ENCODE data around the gene ITGA7.

Gene ITGA7, protein sequence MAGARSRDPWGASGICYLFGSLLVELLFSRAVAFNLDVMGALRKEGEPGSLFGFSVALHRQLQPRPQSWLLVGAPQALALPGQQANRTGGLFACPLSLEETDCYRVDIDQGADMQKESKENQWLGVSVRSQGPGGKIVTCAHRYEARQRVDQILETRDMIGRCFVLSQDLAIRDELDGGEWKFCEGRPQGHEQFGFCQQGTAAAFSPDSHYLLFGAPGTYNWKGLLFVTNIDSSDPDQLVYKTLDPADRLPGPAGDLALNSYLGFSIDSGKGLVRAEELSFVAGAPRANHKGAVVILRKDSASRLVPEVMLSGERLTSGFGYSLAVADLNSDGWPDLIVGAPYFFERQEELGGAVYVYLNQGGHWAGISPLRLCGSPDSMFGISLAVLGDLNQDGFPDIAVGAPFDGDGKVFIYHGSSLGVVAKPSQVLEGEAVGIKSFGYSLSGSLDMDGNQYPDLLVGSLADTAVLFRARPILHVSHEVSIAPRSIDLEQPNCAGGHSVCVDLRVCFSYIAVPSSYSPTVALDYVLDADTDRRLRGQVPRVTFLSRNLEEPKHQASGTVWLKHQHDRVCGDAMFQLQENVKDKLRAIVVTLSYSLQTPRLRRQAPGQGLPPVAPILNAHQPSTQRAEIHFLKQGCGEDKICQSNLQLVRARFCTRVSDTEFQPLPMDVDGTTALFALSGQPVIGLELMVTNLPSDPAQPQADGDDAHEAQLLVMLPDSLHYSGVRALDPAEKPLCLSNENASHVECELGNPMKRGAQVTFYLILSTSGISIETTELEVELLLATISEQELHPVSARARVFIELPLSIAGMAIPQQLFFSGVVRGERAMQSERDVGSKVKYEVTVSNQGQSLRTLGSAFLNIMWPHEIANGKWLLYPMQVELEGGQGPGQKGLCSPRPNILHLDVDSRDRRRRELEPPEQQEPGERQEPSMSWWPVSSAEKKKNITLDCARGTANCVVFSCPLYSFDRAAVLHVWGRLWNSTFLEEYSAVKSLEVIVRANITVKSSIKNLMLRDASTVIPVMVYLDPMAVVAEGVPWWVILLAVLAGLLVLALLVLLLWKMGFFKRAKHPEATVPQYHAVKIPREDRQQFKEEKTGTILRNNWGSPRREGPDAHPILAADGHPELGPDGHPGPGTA

DNA sequence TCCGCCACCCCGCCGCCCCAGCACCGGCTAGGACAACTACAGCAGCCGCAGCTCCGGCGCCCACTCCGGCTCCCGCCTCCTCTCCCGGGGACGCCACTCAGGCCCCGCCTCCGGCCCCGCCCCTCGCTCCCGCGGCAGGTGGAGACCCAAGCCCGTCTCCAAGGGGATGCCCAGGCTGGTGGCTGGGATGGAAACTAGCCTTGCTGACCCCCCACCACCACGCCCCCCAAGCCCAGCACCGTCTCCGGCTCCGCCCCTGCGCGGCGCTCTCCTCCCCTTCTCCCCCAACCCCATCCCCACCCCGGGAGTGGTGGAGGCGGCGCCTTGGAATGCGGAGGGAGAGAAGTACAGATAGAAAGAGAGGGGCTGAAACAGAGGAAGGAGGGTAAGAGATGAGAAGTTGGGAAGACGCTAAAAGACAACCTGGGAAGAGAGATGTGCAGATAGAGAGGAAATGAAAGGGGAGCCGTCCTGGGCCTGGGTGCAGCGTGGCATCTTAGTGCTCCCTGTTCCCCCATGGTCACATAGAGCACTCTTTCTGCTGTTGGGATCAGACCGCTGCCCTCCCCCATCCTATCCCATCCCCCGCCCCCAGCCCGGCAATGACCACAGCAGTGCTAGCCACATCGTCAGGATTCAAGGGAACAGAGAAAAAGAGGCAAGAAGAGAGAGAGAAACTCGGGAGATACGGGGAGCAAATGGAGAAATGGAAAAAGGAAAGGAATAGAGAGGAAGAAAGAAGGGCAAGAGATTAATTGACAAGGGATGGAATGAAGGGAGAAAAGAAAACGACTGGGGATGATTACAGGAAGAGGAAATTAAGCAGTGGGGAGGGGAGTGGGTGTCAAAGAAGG is at the start of gene ITGA7:
ITGA7 (minus strand) TSS at position 64 of the 854 bp plus-strand sequence. CDS start 222 bp downstream, outside the sequence.
- DNase-seq (ENCODE audit: low spot score), result peak; percentile 84

DNA sequence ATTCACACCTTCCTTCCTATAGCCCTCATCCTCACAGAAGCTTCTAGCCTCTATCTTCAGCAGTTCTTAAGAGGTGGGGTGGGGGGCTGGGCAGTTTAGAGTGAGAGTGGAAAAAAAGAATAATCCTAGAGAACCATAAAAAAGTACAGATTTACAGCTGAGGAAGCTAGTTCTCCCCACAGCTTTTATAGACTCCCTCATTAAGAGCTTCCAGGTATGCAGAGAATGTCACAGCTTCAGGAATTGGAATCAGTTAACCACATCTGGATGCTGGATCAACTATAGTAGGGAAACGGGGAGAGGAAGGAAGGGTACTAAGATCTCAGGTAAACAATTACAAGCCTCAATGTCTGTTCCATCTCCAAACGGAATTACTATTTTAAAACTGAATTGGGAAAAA is 47.5 kb upstream of the ITGA7 start:
- DNase-seq (ENCODE audit: low spot score), result no peak

DNA sequence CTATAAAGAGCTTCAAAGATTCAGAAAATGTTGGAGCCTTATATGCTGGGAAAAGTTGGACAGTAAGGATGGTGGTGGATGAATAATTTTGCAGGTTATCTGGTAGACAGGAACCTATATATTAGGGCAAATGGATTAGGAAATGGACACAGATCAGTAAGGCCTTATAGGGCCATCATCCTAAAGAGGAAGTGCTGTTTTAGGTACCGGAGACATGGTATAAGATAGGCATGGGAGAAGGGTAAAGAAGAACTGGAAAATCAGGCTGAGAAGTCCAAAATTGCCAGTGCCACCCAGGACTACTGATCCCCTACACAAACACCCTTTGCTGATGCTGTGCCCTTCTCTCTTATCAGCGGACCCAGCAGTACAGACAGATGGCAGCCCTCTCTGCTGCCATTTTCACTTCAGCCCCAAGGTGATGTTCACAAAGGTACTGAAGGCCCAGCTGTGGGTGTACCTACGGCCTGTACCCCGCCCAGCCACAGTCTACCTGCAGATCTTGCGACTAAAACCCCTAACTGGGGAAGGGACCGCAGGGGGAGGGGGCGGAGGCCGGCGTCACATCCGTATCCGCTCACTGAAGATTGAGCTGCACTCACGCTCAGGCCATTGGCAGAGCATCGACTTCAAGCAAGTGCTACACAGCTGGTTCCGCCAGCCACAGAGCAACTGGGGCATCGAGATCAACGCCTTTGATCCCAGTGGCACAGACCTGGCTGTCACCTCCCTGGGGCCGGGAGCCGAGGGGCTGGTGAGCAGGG is 40.7 kb upstream of the ITGA7 start:
- DNase-seq (ENCODE audit: low spot score), result no peak

DNA sequence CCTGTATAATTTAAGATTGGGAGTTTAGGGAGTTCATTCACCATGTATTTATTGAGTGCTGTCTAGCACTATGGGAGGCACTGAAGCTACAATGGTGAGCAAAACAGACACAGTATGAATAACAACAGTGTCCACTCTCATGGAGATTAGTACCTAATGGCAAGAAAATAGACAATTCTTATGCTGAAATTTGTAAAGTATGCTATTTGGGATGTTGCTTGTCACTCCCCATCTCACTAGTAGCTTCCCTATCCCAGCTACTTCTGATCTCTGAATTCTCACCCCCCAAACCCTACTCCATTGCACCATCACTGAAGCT is 39.2 kb upstream of the ITGA7 start:
- no peak for DNase-seq (ENCODE audit: low spot score)

DNA sequence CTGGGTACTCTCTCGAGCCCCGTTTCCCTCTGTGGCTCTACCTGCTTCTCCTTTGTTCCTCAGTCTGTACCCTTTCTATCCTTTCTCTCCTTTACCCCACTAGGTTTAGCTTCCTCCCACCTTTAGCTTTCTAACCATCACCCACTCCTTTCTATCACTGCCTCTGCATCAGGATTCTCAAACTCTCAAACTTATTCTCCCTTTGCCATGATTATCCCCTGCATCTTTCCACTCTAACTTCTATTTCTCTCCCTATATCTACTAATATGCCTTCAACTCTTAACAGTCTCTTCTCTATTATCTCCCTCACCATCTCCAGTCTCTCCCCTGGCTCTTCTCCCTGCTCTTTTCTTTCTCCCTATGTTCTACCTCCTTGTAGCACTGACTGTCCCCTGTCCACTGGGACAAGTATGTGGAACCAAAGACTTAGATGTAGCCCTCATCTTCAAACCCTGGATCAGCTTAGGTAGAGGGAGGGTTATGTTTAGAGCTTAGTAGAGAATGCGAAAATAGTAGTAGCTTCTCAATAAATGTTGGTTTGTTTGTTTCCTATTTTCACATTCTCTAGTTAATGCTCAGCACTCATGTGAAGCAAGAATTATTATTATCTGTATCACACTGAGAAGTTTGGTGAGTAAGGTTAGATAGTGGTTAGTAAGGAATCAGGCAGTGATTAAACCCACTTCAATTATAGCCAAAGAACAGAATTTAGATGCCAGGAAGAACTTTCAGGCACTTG is 38.6 kb upstream of the ITGA7 start:
- DNase-seq (ENCODE audit: low spot score), result no peak

DNA sequence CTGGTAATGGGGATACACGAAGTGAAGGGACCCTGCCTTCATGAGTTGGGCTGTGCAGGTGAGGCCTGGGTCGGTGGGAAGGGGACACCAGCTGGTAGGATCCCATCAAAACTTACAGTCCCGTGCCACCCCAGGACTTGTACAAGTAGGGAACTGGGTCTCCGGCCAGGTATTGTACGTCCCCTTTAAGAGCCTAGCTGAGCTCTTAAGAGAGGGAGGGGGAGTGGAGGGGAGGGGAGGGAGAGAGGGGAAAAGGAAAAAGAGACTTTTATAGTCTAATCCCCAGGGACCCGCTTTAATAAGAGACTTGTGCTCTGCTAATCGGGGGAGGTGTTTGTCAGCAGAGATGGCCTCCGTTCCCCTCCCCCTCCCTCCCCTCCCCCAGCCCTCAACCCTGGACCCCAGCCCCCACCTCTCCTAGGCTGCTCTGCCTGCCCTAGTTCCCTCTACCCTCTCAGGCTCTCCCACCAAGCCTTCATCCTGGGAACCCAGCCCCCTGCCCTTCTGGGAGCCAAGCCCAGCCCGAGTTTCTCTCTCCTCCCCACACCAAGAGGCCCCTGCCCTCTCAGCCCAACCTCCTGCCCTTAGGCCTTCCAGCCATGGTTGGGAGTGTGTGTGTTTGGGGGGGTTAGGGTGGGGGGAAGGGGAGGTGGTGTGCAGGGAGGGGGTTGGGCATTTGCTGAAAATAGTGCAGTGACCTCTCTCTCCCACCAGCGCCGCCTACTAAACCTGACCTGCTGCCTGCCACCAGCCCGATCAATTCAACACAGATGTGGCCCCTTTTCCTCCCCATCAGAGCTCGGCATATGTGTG is 37.9 kb upstream of the ITGA7 start:
- no peak for DNase-seq (ENCODE audit: low spot score)

DNA sequence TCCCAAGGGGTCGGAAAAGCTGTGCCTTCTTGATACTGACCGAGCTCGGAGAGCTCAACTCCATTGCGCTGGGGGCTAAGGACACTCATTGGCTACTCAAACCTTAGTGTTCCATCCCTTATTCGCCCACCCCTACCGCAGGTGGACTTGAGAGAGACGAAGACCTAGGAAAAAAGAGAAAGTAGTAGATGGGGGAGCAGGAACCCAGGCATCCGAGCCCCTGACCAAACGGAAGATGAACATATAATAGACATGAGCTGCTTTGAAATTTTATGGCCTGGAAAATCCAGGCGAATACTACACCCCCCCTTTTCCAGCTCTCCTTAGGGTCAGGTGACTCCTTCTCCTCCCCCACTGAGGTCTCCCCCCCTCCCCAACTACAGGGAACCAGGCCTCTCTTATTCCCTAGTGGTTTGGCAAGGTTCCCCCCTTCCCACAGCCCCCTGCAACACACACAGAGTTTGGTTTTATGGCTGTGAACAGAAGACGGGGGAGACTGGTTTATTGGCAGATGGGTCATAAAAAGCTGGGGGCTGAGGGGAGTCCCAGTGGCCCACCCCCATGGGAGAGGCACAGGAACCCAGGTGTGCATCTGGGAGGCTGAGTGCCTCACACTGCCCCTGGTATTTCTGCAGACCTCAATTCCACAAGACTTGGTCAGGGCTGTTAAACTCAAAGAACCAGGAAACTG is 36.8 kb upstream of the ITGA7 start:
- no peak for DNase-seq (ENCODE audit: low spot score)

DNA sequence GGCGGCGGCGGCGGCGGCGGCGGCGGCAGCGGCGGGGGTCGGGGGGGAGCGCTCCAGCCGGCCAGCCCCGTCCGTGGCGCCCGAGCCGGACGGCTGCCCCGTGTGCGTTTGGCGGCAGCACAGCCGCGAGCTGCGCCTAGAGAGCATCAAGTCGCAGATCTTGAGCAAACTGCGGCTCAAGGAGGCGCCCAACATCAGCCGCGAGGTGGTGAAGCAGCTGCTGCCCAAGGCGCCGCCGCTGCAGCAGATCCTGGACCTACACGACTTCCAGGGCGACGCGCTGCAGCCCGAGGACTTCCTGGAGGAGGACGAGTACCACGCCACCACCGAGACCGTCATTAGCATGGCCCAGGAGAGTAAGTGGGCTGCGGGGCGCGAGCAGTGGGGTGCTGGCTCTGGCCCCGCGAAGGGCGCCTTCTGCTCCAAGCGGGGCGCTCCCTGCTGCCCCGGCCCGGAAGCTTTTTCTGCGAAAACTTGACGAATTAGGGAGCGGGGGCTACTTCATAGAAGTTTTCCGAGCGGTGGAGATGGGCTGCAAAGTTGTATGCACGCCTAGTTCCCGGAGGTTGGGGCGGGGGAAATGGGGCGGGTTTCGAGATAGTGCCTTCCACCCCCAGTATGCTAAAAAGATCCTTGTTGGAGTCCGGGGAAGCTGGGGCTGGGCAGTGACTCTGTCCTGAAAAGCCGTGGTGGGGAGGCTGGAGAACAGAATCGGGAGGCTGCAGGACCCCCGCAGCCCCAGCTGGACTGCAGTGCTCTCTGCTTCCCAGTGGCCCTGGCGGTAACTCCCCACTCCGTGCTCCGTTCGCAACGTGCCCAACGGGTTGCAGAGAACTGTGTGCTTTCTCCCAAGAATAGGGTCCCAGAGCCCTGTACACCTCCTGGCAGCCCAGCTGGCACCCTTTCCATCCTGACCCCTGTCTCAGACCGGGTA is 36.0 kb upstream of the ITGA7 start:
- DNase-seq (ENCODE audit: low spot score), result peak; percentile 56

DNA sequence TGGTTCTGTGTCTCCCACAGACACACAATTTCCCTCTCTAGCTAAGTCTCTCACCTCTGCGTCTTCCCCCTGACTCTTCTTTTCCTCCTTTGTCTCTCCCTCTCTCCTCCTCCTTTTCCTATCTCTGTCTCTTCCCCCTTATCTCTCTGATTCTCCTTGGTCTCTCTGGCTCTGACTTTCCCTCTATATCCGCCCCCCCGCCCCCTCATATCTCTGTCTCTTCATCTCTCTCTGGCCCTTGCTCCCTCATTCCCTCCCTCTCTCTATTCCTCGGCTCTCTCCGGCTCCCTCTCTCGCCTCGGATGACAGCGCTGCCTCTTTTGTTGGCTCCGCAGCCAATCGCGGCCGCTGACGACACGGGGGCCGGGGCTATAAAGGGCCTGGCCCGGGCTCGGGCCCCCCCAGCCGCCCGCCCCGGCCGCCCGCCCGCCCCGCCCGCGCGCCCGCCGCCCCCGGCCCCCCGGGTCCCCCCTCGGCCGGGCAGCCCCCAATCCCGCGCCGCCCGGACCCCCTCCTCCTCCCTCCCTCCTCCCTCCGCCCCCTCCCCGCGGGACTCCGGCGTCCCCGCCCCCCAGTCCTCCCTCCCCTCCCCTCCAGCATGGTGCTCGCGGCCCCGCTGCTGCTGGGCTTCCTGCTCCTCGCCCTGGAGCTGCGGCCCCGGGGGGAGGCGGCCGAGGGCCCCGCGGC is 35.2 kb upstream of the ITGA7 start, which contains the start of gene GDF11:
GDF11 (plus strand) TSS at position 404 of the 687 bp plus-strand sequence; CDS start at position 599, 195 bp downstream.
- DNase-seq (ENCODE audit: low spot score), result peak; percentile 93

DNA sequence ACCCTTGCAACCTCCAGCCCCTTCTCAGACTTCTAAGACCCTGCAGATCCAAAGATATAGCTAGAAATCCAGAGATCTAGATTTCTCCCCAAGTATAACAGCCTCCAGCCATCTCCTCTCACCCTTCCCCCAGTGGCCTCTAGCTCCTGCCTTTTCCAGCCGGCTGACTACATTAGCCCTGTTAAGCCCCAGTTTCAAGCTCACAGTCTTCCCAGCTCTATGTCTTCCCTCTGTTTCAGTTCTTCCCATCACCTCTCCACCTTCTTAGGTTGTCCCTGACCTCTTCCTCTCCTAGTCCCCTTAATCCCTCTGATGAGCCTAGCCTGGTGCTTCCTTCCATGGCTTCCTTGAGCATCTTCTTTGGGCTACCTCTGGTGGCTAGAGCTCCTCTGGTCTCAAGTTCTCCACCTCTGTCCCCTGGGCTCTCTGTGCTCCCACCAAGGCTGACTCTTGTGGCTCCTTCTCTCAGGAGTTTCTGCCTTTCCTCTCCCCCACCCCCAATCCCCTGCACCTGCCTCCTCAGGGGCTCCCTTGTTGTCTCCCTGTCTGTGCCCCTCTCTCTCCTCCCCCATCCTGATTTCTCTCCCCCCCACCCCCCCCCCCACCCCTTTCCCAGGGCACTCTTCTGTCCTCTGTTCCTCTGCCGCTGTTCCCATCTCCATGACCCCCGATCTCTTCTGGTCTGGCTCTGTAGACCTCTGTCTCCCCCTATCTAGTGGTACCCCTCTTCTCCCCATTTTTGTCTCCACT is 34.4 kb upstream of the ITGA7 start:
- DNase-seq (ENCODE audit: low spot score), result no peak

DNA sequence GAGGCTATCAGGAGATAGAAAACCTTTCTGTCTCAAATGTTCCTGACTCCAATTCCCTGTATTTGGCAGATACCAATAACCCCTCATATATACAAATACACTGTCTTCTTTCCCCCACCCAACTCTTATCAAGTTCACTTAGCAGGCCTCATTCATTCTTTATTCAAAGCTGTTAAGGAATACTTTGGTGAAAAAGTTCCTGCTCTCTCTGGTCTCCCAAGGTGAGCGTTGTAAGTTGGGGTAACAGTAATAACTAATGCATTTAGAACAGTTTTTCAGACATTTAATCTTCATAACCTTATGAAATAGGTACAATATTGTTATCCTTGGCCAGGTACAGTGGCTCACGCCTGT is 31.3 kb upstream of the ITGA7 start:
- no peak for DNase-seq (ENCODE audit: low spot score)

DNA sequence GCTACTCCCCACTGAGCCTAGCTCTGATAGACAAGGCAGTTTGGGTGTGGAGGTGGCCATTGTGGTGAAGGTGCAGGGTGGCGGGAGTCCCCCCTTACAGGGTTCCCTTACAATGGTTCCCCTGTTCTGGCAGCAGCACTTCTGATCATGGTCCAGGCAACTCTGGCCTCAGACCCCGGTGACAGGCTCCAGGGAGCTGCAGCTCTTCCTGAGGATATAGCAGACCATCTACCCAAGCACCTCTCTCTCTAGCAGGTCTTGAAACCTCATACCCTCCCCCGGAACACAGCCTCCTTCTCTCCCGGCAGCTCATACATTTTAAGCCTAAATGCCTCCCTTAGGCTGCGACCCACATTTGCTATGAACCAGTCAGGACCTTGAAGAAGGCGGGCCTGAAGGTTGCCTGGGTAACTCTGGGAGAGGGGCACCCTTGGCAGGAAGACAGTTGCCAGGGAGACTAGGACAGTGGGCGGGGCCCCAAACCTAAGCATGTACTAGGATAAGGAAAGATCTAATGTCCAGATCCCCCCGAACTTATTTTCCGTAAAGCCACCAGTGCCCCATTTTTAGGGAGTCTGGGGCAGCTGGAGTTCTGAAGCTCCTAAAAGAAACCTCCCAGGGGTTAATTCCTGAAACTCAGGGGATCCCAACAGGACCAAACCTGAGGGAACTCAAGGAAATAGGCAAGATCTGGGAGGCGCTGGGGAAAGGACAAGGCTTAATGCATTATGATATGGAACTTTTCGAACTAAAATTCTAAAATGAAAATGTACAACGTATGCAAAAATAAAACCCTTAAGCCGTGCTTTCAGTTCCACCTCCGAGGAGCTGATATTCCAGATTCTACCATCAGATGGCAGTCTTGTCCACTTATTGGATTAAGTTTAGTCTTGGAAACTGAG is 30.7 kb upstream of the ITGA7 start:
- DNase-seq (ENCODE audit: low spot score), result peak; percentile 59

DNA sequence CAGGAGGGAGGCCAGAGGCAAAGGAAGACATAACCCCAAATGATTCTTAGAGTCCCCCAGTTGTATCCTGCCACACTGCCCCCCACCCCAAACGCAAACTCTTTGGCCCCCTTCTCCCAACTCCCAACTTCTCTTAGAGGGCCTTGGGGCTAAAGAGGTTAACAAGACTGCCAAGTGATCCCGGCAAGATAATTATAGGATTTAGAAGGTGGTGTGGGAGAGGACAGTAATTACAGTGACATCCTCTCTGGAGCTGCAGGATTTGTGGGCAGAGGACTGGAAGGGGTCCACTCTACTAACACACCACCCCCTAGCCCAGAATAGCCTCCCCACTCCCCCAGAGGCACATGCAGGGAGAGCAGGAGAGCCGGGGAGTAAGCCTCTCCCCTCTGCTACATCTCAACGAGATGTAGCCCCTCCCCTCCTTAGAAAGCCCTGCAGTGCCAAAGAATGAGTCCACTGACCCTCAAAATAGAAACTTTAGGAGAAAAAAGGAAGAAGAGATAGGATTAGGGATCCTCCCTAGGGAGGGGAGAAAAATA is 29.9 kb upstream of the ITGA7 start:
- DNase-seq (ENCODE audit: low spot score), result no peak

DNA sequence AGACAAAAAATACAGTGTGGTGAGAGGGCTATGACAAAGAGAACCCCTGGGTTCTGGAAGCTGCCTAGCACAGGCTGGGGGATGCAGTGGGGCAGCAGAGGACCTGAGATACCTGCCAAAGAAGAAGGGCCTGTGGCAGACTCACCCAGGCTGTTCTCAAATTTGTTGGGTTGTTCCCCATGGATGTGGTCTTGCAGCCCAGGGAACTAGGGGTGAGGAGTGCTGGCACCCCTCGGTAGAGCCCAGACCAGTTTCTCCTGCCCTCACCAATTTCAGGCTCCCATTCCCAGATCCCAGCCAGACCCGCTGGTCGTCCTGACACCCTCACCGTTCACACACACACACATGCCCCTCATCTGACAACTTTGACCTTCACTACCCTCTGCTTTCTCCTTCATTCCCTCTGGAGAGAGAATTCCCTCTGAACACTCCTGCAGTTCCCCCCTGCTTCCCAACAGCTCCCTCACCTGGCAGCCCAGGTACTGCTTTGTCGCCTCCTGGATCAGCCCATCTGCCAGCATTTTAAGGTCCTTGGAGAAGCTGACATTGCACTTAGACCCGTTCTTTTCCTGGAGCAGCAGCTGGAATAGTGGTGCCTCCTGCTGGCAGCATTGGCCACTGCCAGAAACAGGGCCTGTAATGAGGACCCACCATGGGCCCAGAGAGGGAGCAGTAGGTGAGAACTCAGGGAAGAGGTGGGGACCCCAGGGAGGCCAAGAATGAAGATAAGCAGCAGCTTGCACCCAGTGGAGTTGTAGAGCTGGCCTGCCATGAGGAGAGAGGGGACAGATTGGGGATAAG is 29.3 kb upstream of the ITGA7 start:
- DNase-seq (ENCODE audit: low spot score), result peak; percentile 80
